Stimulated activated CD4-positive, alpha-beta T cell treated with anti-CD3 and anti-CD28 coated beads, TNF-alpha, amount 100 ng/mL, for 24 hours (primary cell): ENCODE results near the gene PATL1.

Experiments
- DNase-seq, 3 experiments: peaks; one replicate each; pipeline ENCODE4 v3.0.0-alpha.2; 2020; ENCODE audit warnings: low read depth in 3 of 3

PATL1 gene

DNA sequence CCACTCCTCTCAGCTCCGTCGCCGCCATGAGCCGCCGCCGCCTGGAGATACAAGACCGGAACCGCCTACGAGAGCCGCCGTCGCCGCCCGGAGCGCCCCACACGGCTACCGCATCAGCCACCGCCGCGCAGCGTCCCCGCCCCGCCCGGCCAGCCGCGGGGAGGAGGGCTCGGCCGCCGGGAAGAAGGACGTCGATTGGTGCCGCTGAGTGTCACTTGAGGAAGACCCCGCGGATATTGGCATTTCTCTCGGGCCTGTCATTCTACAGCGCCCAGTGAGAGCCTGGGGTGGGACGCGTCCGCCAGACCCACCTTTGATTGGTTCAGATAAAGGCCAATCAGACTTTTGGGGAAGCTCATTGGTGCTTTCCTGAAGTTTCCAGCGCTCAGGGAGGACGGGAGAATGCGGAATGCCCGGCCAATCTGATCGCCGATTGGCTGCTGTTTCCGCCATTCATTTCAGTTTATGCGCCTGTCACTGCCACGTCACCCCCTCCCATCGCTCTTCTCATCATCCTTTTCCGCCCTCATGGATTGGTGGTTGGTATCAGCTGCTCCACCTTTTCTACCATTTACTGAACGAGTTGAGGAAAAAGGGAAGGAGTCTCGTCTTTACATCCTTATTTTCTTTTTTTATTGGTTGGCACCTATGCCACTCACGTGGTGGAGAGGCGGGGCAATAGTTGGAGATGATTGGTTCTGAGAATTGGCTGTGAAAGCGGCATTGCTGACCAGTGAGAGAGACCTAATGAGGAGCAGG, 53.0 kb downstream of the PATL1 start, which contains the start of gene OSBP:
OSBP (minus strand) TSS at position 138 of the 759 bp plus-strand sequence; CDS start at position 28, 110 bp downstream.
- peak; percentile 94 to 96 (median 95) for DNase-seq

GRCh38 chr11:59615120-59615636, 53.7 kb downstream of the PATL1 start:
- DNase-seq: peak; percentile 17 to 48 (median 31)

GRCh38 chr11:59614277-59615119, 54.3 kb downstream of the PATL1 start:
- DNase-seq: no peak

DNA sequence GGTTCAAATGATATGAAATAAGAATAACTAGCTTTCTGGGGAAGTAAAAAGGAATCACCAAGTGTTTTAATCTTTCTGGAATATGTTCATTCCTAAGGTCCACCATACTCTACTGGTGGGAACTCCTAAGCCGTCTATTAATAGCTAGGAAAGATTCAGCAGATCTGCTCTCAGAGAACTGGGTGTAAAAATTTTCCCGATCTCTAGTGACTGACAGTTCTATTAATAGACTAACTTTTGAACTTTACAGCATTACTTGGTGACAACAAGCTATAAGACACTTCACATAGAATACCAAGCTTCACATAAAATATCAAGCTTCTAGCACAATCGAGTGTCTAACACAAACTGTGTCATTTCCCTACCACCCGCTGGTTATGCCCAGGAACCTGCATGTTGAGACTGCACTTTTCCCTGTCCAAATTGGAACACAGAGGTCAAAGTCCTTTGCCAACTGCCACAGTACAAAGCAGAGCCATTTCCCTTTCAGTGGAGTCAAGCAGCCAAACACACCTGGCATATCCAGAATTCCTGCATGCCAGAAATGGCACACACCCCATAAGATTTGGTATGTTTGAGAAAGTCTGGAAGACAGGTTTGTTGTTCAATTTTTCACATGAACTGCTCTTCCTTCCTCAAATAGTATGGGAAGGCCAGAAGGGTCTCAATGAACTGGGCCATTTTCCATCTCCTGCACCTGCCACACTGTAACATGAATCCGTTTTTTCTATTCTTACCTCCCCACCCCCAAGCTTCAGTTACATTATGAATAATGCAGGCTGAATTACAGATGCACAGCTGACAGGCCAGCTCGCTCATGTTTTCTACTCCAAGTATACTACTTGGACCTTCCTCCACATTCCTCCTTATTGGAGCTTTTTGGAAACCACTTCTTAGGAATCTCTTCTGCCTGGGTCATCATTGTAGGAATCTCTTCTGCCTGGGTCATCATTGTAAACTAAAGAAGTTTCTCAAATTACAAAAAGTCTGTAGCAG, 57.0 kb downstream of the PATL1 start:
- DNase-seq: no peak

- DNase-seq: peak in 1 of 3 experiments; percentile 9
Observed at GRCh38 chr11:59610289-59610688, 58.5 kb downstream of the PATL1 start.

DNA sequence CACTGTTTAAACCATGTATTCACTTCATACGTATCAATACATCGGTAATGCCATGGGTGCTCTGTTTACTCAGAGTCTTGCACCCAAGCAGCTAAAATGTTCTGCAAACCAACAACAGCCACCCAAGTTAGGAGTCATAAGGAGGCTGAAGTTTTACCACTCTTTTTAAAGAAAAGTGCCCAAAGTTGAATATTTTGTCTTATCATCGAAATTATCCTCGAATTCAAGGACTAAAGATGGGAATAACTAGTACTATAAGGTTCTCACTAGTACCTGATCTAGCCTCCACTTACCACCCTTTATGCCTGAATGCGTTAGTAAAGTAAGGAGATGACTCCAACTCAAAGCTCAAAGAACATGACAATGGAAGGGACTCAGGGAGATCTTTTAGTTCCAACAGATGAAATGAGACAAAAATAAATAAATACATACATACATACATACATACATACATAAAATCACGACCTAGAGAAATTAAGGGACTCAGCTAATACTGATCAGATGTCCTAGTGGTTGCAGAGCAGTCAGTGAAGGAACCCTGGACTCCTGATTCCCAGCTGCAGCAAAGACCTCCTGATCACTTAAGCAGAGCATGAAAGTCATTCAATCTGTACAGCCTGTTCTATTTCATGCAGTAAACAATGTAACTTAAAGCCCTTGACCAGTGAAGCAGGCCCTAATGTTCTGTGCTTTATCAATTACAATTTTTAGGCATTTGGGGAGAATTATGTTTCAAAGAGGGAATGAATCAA, 61.0 kb downstream of the PATL1 start:
- no peak for DNase-seq

DNA sequence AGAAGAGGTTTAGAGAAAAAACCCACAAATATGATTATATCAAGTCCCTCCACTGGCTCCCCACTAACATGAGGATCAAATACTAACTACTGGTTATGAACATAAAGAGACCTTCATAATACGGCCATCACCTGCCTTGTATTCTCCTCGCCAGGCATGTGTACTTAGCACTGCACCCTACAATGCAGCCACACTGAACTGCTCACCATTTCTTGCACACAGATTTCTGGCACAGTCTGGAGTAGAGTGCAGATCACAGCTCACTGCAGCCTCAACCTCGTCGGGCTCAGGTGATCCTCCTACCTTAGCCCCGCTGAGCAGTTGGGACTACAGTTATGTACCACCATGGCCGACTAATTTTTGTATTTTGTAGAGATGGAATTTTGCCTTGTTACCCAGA, 66.4 kb downstream of the PATL1 start:
- DNase-seq: no peak

- DNase-seq: no peak
Observed at GRCh38 chr11:59601788-59602187, 67.0 kb downstream of the PATL1 start.

- DNase-seq: no peak
Observed at GRCh38 chr11:59600636-59601035, 68.2 kb downstream of the PATL1 start.

DNA sequence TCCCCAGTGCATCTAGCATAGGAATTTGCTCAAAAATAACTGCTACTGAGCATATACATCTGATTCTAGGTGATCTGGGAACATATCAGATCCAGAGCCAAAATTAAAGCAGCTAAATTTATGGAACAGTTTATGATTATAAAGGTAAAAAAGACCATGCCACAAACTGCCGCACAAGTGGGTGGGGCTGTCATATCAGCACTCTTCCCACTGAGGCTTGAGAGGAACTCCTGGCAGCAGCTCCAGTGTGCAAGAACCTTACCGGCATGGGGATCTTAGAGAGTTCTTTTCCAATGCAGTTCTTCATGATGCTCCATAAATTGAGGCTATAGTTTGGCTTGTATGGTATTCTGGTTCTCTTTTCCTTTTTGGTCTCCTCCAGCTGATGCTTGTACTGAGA, 68.6 kb downstream of the PATL1 start:
- DNase-seq: no peak

DNA sequence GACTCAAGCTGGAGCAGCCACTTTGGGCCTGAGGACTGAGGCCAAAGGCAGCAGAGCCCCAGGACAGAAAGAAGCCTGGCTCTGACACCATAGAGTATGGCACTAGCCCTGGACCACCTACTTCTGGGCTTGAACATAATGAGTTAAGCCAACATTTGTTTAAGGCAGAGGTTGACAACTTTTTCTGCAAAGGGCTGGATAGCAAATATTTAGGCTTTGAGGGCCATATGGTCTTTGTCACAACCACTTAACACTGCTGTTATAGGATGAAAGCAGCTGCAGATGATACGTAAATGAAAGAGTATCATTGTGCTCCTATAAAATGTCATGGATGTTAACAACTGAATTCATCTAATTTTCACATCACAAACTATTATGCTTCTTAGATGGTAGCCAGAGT, 69.9 kb downstream of the PATL1 start:
- no peak for DNase-seq
